Panc1 (cell line): Measurements from ENCODE around the gene M6PR. TPM values are rescaled to one million over a fixed set of nuclear protein-coding genes. Genes with fewer than 3 reads are reported as not detected.

Experiments
- ATAC-seq: fragments of 200-7000 bp; cut with Tn5 transposase; 2 replicates; pipeline ENCODE4 v1.9.1; 2020; ENCODE audit warnings: mild to moderate bottlenecking, moderate library complexity
- BruUV-seq: library from RNA; stranded (reverse); fragments of 400-500 nt; replicated peaks from 2 replicates; lab custom pipeline; 2021; lab: Mats Ljungman, UMichigan
- CTCF ChIA-PET: fragments of 300-600 bp; sonication (Branson Sonifier 250); formaldehyde crosslinking; loops from one replicate; lab custom pipeline; 2022; ENCODE audit warnings: antibody characterized with exemption; lab: Charles Lee
- POLR2A ChIA-PET: fragments of 300-600 bp; sonication (Branson Sonifier 250); formaldehyde crosslinking; loops from one replicate; lab custom pipeline; 2022; ENCODE audit warnings: antibody characterized with exemption; lab: Charles Lee
- DNase-seq: peaks from one replicate; pipeline ENCODE4 v3.0.0-alpha.2; 2010; ENCODE audit warnings: low read depth, low spot score
- H3K27ac ChIP-seq: 2 replicates; pipeline ENCODE4 v1.5.1; 2011; ENCODE audit warnings: mild to moderate bottlenecking, low read length, inconsistent platforms
- H3K27me3 ChIP-seq: fragments of 200-500 bp; sonication (Bioruptor generic); 2 replicates; pipeline ENCODE4 v1.6.0; 2014; ENCODE audit warnings: low read length, inconsistent platforms; ENCODE audit not compliant: control insufficient read depth, insufficient read depth
- H3K36me3 ChIP-seq: fragments of 200-500 bp; sonication (Bioruptor generic); 2 replicates; pipeline ENCODE4 v1.5.1; 2014; ENCODE audit warnings: inconsistent platforms, mild to moderate bottlenecking, low read length, moderate library complexity; ENCODE audit not compliant: control insufficient read depth, insufficient read depth
- H3K4me1 ChIP-seq: 2 replicates; pipeline ENCODE4 v1.5.1; 2011; ENCODE audit warnings: inconsistent platforms, mild to moderate bottlenecking, low read length, moderate library complexity; ENCODE audit not compliant: control insufficient read depth, insufficient read depth
- H3K4me3 ChIP-seq, 2 experiments: 2 replicates each; pipeline ENCODE4 v1.5.1; 2011 to 2012; ENCODE audit warnings: low read depth in 2 of 2, low read length in 2 of 2, mild to moderate bottlenecking in 2 of 2, inconsistent platforms in 1 of 2, moderate library complexity in 1 of 2
- H3K9me3 ChIP-seq: fragments of 200-500 bp; sonication (Bioruptor generic); 2 replicates; pipeline ENCODE4 v1.5.1; 2014; ENCODE audit warnings: low read depth, mild to moderate bottlenecking, inconsistent platforms, low read length, moderate library complexity; ENCODE audit not compliant: control insufficient read depth, insufficient read depth
- CTCF ChIP-seq: fragments of 450-650 bp; IDR thresholded peaks from 2 replicates; pipeline ENCODE4 v1.5.1; 2017; ENCODE audit warnings: mild to moderate bottlenecking
- POLR2AphosphoS5 ChIP-seq: IDR thresholded peaks from 2 replicates; pipeline ENCODE4 v1.6.1; 2012; ENCODE audit warnings: mild to moderate bottlenecking, low read depth, low read length, moderate library complexity
- REST ChIP-seq, 2 experiments: IDR thresholded peaks; 2 replicates each; pipeline ENCODE4 v1.6.1; 2011 to 2012; ENCODE audit warnings: low read depth in 2 of 2, control low read depth in 1 of 2, low read length in 1 of 2, mild to moderate bottlenecking in 1 of 2, moderate library complexity in 1 of 2; ENCODE audit not compliant: insufficient read depth in 1 of 2
- SIN3A ChIP-seq: IDR thresholded peaks from 2 replicates; pipeline ENCODE4 v1.6.1; 2012; ENCODE audit warnings: low read depth, mild to moderate bottlenecking, low read length, moderate library complexity, borderline replicate concordance; ENCODE audit not compliant: insufficient read depth
- TCF7L2 ChIP-seq: IDR thresholded peaks from 2 replicates; pipeline ENCODE4 v1.6.1; 2011; ENCODE audit warnings: mild to moderate bottlenecking, low read depth, low read length, inconsistent platforms
- in situ Hi-C: cut with HindIII; loops from 2 replicates; pipeline ENCODE4 v1.10.0; 2016; ENCODE audit warnings: low sequenced_read_pairs, low pct_unique_long_range_greater_than_20kb
- intact Hi-C: fragments of 100-400 bp; cut with micrococcal nuclease; formaldehyde crosslinking; loops from one replicate; pipeline ENCODE4 v1.10.0; 2022; ENCODE audit not compliant: unreplicated experiment
- total RNA-seq: library from RNA; stranded (reverse); gene quantifications from one replicate; pipeline ENCODE4 v1.2.1, GENCODE V29; 2021; ENCODE audit not compliant: unreplicated experiment

Gene M6PR
- total RNA-seq, 1 experiment from 2014 or later: 161 TPM

GRCh38 chr12:8958066-8958465 lies 8.6 kb upstream of the M6PR start:
- no peaks in the 10 kb centered on the region for H3K36me3 ChIP-seq
- no peak overlapping the region for H3K4me3 ChIP-seq
- DNase-seq (no peak), ATAC-seq (no peak)
- POLR2A ChIA-PET: no interaction called here
- CTCF ChIA-PET: no interaction called here
- no peaks in the 10 kb centered on the region for H3K9me3 ChIP-seq
- H3K27ac ChIP-seq: no peak overlapping the region
- BruUV-seq: no TSS peak
- intact Hi-C loops: no loop called here
- in situ Hi-C loops: no loop called here
- TF ChIP-seq SIN3A (no peak), TCF7L2 (no peak), CTCF (no peak), REST (IDR thresholded peaks at IDR 0.05; ENCODE audit: insufficient read depth in 1 of 2, low read depth in 2 of 2, low read length in 1 of 2) (no peak), POLR2AphosphoS5 (no peak)
- no peaks in the 10 kb centered on the region for H3K27me3 ChIP-seq
- H3K4me1 ChIP-seq: no peaks in the 10 kb centered on the region

- H3K4me3 ChIP-seq: no peak overlapping the region
- DNase-seq (no peak), ATAC-seq (no peak)
- ChIA-PET CTCF (no interaction called here), POLR2A (no interaction called here)
- intact Hi-C loops (no loop called here), in situ Hi-C loops (no loop called here)
- no TSS peak for BruUV-seq
- H3K9me3 ChIP-seq: no peaks in the 10 kb centered on the region
- H3K4me1 ChIP-seq: no peaks in the 10 kb centered on the region
- H3K27ac ChIP-seq: no peak overlapping the region
- H3K36me3 ChIP-seq: no peaks in the 10 kb centered on the region
- no peaks in the 10 kb centered on the region for H3K27me3 ChIP-seq
- TF ChIP-seq TCF7L2: no peak
- TF ChIP-seq SIN3A: no peak
- TF ChIP-seq POLR2AphosphoS5: no peak
- TF ChIP-seq CTCF: no peak
- no peak for TF ChIP-seq REST (IDR thresholded peaks at IDR 0.05; ENCODE audit: insufficient read depth in 1 of 2, low read depth in 2 of 2, low read length in 1 of 2)
Measured at GRCh38 chr12:8957561-8957960, 8.1 kb upstream of the M6PR start.
